IMR-90 (cell line): ENCODE data around the gene PRKAR1B. TPM values are rescaled to one million over a fixed set of nuclear protein-coding genes. Genes with fewer than 3 reads are reported as not detected.

Experiments
- ATAC-seq: fragments of 200-7000 bp; cut with Tn5 transposase; 2 replicates; pipeline ENCODE4 v1.9.1; 2020; ENCODE audit warnings: low read depth, mild to moderate bottlenecking, moderate library complexity
- BruUV-seq: library from RNA; stranded (reverse); fragments of 400-500 nt; replicated peaks from 2 replicates; lab custom pipeline; 2021; lab: Mats Ljungman, UMichigan
- CTCF ChIA-PET: fragments of 300-600 bp; formaldehyde crosslinking; extraction: SDS; loops from one replicate; lab custom pipeline; 2021; ENCODE audit warnings: antibody characterized with exemption; lab: Yijun Ruan, JAX
- POLR2A ChIA-PET: fragments of 300-600 bp; sonication (Branson Sonifier 250); formaldehyde crosslinking; loops from one replicate; lab custom pipeline; 2022; ENCODE audit warnings: antibody characterized with exemption; ENCODE audit not compliant: unreplicated experiment; lab: Charles Lee
- DNase-seq: peaks from one replicate; pipeline ENCODE4 v3.0.0; 2013
- H2AFZ ChIP-seq: replicated peaks from 2 replicates; pipeline ENCODE3; 2013; ENCODE audit warnings: low read length, mild to moderate bottlenecking; ENCODE audit not compliant: poor library complexity
- H2AK5ac ChIP-seq: 2 replicates; pipeline ENCODE4 v1.6.1; 2013; ENCODE audit warnings: low read depth, low read length, inconsistent platforms
- H2AK9ac ChIP-seq: replicated peaks from 2 replicates; pipeline ENCODE3; 2013; ENCODE audit warnings: mild to moderate bottlenecking, low read depth, low read length, moderate library complexity; ENCODE audit not compliant: poor library complexity
- H2BK120ac ChIP-seq: 2 replicates; pipeline ENCODE4 v1.6.1; 2013; ENCODE audit warnings: low read depth, low read length, inconsistent platforms
- H2BK15ac ChIP-seq: 3 replicates; pipeline ENCODE4 v1.6.1; 2013; ENCODE audit warnings: low read depth, low read length, inconsistent platforms
- H2BK20ac ChIP-seq: 2 replicates; pipeline ENCODE4 v1.6.1; 2013; ENCODE audit warnings: low read depth, mild to moderate bottlenecking, inconsistent platforms, low read length, moderate library complexity
- H2BK5ac ChIP-seq: 2 replicates; pipeline ENCODE4 v1.6.1; 2013; ENCODE audit warnings: mild to moderate bottlenecking, low read depth, low read length, inconsistent platforms; ENCODE audit not compliant: poor library complexity, severe bottlenecking
- H3K14ac ChIP-seq: replicated peaks from 2 replicates; pipeline ENCODE4 v1.6.1; 2013; ENCODE audit warnings: low read depth, low read length, inconsistent platforms
- H3K18ac ChIP-seq: 2 replicates; pipeline ENCODE4 v1.6.1; 2013; ENCODE audit warnings: low read depth, low read length, control low read depth
- H3K23ac ChIP-seq: 2 replicates; pipeline ENCODE4 v1.6.1; 2013; ENCODE audit warnings: low read depth, low read length, inconsistent platforms
- H3K27ac ChIP-seq: 2 replicates; pipeline ENCODE4 v1.5.1; 2013; ENCODE audit warnings: mild to moderate bottlenecking, control low read depth, low read length; ENCODE audit not compliant: insufficient read depth
- H3K27me3 ChIP-seq: 2 replicates; pipeline ENCODE4 v1.6.1; 2013; ENCODE audit warnings: low read length; ENCODE audit not compliant: control insufficient read depth, insufficient read depth
- H3K36me3 ChIP-seq: 2 replicates; pipeline ENCODE4 v1.6.1; 2013; ENCODE audit warnings: low read length, mixed read lengths; ENCODE audit not compliant: control insufficient read depth, insufficient read depth
- H3K4ac ChIP-seq: 2 replicates; pipeline ENCODE4 v1.6.1; 2013; ENCODE audit warnings: low read depth, low read length, inconsistent platforms
- H3K4me1 ChIP-seq: 2 replicates; pipeline ENCODE4 v1.6.1; 2013; ENCODE audit warnings: low read length, mixed read lengths; ENCODE audit not compliant: control insufficient read depth, insufficient read depth
- H3K4me2 ChIP-seq: 2 replicates; pipeline ENCODE4 v1.6.1; 2013; ENCODE audit warnings: low read depth, mild to moderate bottlenecking, control low read depth, low read length, moderate library complexity
- H3K4me3 ChIP-seq: 2 replicates; pipeline ENCODE4 v1.5.1; 2013; ENCODE audit warnings: low read depth, mild to moderate bottlenecking, control low read depth, low read length, moderate library complexity; ENCODE audit not compliant: insufficient read depth
- H3K56ac ChIP-seq: 2 replicates; pipeline ENCODE4 v1.6.1; 2013; ENCODE audit warnings: low read length, inconsistent platforms; ENCODE audit not compliant: insufficient read depth; ENCODE audit errors: extremely low read depth
- H3K79me1 ChIP-seq, 2 experiments: 2 replicates each; pipeline ENCODE4 v1.6.1; 2013; ENCODE audit warnings: low read length in 2 of 2, inconsistent platforms in 1 of 2, low read depth in 1 of 2
- H3K9ac ChIP-seq: 2 replicates; pipeline ENCODE4 v1.6.1; 2013; ENCODE audit warnings: low read depth, low read length, control low read depth
- H3K9me1 ChIP-seq: 2 replicates; pipeline ENCODE4 v1.6.1; 2013; ENCODE audit warnings: low read length, inconsistent platforms; ENCODE audit not compliant: insufficient read depth
- H3K9me3 ChIP-seq: 2 replicates; pipeline ENCODE4 v1.6.1; 2013; ENCODE audit warnings: low read length; ENCODE audit not compliant: control insufficient read depth, insufficient read depth
- H4K20me1 ChIP-seq: 2 replicates; pipeline ENCODE4 v1.6.1; 2013; ENCODE audit warnings: low read length, inconsistent platforms; ENCODE audit not compliant: insufficient read depth
- H4K5ac ChIP-seq: 2 replicates; pipeline ENCODE4 v1.6.1; 2013; ENCODE audit warnings: mild to moderate bottlenecking, low read depth, low read length, control low read depth
- H4K8ac ChIP-seq, 2 experiments: 2 replicates each; pipeline ENCODE4 v1.6.1; 2013; ENCODE audit warnings: low read depth in 2 of 2, low read length in 2 of 2, control low read depth in 1 of 2, inconsistent platforms in 1 of 2
- H4K91ac ChIP-seq: 2 replicates; pipeline ENCODE4 v1.6.1; 2013; ENCODE audit warnings: low read depth, low read length, inconsistent platforms; ENCODE audit not compliant: insufficient read depth
- BHLHE40 ChIP-seq: fragments of 150-350 bp; IDR thresholded peaks from 2 replicates; pipeline ENCODE4 v1.6.1; 2016; ENCODE audit warnings: mild to moderate bottlenecking, low read depth, low read length
- CEBPB ChIP-seq: IDR thresholded peaks from 2 replicates; pipeline ENCODE4 v1.6.1; 2012; ENCODE audit warnings: low read depth, low read length, improper control_type of control experiment
- CHD1 ChIP-seq: IDR thresholded peaks from 2 replicates; pipeline ENCODE4 v1.6.1; 2012; ENCODE audit warnings: low read depth, low read length, improper control_type of control experiment
- CTCF ChIP-seq: conservative IDR thresholded peaks from 2 replicates; pipeline ENCODE4 v1.5.1; 2012; ENCODE audit warnings: mild to moderate bottlenecking, low read depth, low read length, improper control_type of control experiment
- ELK1 ChIP-seq: fragments of 150-350 bp; IDR thresholded peaks from 2 replicates; pipeline ENCODE4 v1.6.1; 2016; ENCODE audit warnings: low read depth, mild to moderate bottlenecking, low read length, moderate library complexity, borderline replicate concordance
- FOS ChIP-seq: fragments of 150-350 bp; IDR thresholded peaks from 2 replicates; pipeline ENCODE4 v1.6.1; 2016; ENCODE audit warnings: low read depth, low read length
- MAFK ChIP-seq: IDR thresholded peaks from 2 replicates; pipeline ENCODE4 v1.6.1; 2012; ENCODE audit warnings: low read depth, low read length, improper control_type of control experiment
- MAZ ChIP-seq: IDR thresholded peaks from 2 replicates; pipeline ENCODE4 v1.6.1; 2012; ENCODE audit warnings: low read depth, mild to moderate bottlenecking, low read length, improper control_type of control experiment, moderate library complexity, borderline replicate concordance
- MXI1 ChIP-seq: IDR thresholded peaks from 2 replicates; pipeline ENCODE4 v1.6.1; 2012; ENCODE audit warnings: low read depth, mild to moderate bottlenecking, low read length, moderate library complexity, borderline replicate concordance
- NFE2L2 ChIP-seq: fragments of 150-350 bp; IDR thresholded peaks from 2 replicates; pipeline ENCODE4 v1.6.1; 2016; ENCODE audit warnings: low read depth, mild to moderate bottlenecking, low read length
- POLR2A ChIP-seq: IDR thresholded peaks from 2 replicates; pipeline ENCODE4 v1.6.1; 2012; ENCODE audit warnings: mild to moderate bottlenecking, low read depth, low read length
- RAD21 ChIP-seq: IDR thresholded peaks from 2 replicates; pipeline ENCODE4 v1.6.1; 2012; ENCODE audit warnings: low read length, improper control_type of control experiment
- RCOR1 ChIP-seq: IDR thresholded peaks from 2 replicates; pipeline ENCODE4 v1.6.1; 2012; ENCODE audit warnings: mild to moderate bottlenecking, low read length, improper control_type of control experiment; ENCODE audit not compliant: insufficient replicate concordance
- RFX5 ChIP-seq: IDR thresholded peaks from 2 replicates; pipeline ENCODE4 v1.8.0; 2012; ENCODE audit warnings: low read depth, mild to moderate bottlenecking, low read length, moderate library complexity
- SMC3 ChIP-seq: fragments of 150-350 bp; IDR thresholded peaks from 2 replicates; pipeline ENCODE4 v1.6.1; 2016; ENCODE audit warnings: low read depth, mild to moderate bottlenecking, antibody characterized with exemption, low read length, moderate library complexity
- USF2 ChIP-seq: fragments of 150-350 bp; IDR thresholded peaks from 2 replicates; pipeline ENCODE4 v1.6.1; 2017; ENCODE audit warnings: mild to moderate bottlenecking, antibody characterized with exemption, low read length, low read depth
- WGBS, 2 experiments: methylation state at CpG; one replicate each; pipeline versions ENCODE4 v1.1.5 to v1.1.7; 2013; ENCODE audit warnings: missing lambda C conversion rate in 2 of 2; ENCODE audit not compliant: insufficient read length in 1 of 2; ENCODE audit errors: extremely low coverage in 2 of 2; 5-methylcytosine and 5-hydroxymethylcytosine counted together
- dilution Hi-C: fragments of 300-500 bp; cut with HindIII; formaldehyde crosslinking; loops from one replicate; pipeline ENCODE4 v1.14.3; 2018; ENCODE audit warnings: low sequenced_read_pairs; ENCODE audit not compliant: unreplicated experiment
- in situ Hi-C: fragments of 300-500 bp; cut with MboI; formaldehyde crosslinking; loops from 3 replicates; pipeline ENCODE4 v1.14.3; 2019; ENCODE audit warnings: low sequenced_read_pairs, inconsistent platforms, mixed read lengths
- intact Hi-C: fragments of 100-400 bp; cut with micrococcal nuclease; formaldehyde crosslinking; loops from 2 replicates; pipeline ENCODE4 v1.10.0; 2022
- polyA plus RNA-seq, 3 experiments: library from polyadenylated mRNA; depleted of rRNA; stranded (reverse); fragments of >200 nt; gene quantifications; 2 replicates each; pipeline ENCODE4 v1.2.3, GENCODE V29; 2012; ENCODE audit warnings: low replicate concordance in 1 of 3
- total RNA-seq: library from RNA; depleted of rRNA; stranded (reverse); fragments of >200 nt; gene quantifications from 2 replicates; pipeline ENCODE4 v1.2.3, GENCODE V29; 2012

PRKAR1B gene
- total and polyA plus RNA-seq, 2 of the 4 experiments (the other 2 are of a cell fraction): 15.2 to 20.2 TPM

GRCh38 chr7:507623-508300, 219.3 kb downstream of the PRKAR1B start:
- no peak overlapping the region for H2BK120ac ChIP-seq
- no peak overlapping the region for H2AK5ac ChIP-seq
- H3K56ac ChIP-seq: no peak overlapping the region
- no peaks in the 10 kb centered on the region for H3K9me3 ChIP-seq
- H4K8ac ChIP-seq: no peak overlapping the region
- H2BK15ac ChIP-seq: no peak overlapping the region
- no peak overlapping the region for H3K4ac ChIP-seq
- 0 out of 2 replicates have a peak, but pooled peaks cover 4% of the 10 kb centered on the region for H3K36me3 ChIP-seq
- H3K14ac ChIP-seq: no peak overlapping the region
- dilution Hi-C loops: no loop called here
- H2BK5ac ChIP-seq: no peak overlapping the region
- no peaks in the 10 kb centered on the region for H3K4me1 ChIP-seq
- no peak for DNase-seq
- H3K23ac ChIP-seq: no peak overlapping the region
- no peaks in the 10 kb centered on the region for H3K27me3 ChIP-seq
- no peak overlapping the region for H3K27ac ChIP-seq
- no peak for TF ChIP-seq NFE2L2
- no peak for TF ChIP-seq RFX5
- TF ChIP-seq MXI1: no peak
- no peak for TF ChIP-seq USF2
- TF ChIP-seq MAZ: no peak
- TF ChIP-seq RAD21: no peak
- no peak for TF ChIP-seq RCOR1
- no peak for TF ChIP-seq SMC3
- no peak for TF ChIP-seq MAFK
- no peak for TF ChIP-seq FOS
- TF ChIP-seq BHLHE40: no peak
- TF ChIP-seq ELK1: no peak
- TF ChIP-seq CEBPB: no peak
- TF ChIP-seq CHD1: no peak
- TF ChIP-seq POLR2A: no peak
- no peak for TF ChIP-seq CTCF
- no TSS peak for BruUV-seq
- no peak overlapping the region for H3K18ac ChIP-seq
- POLR2A ChIA-PET: no interaction called here
- WGBS, 2 experiments: 80% methylated on average over 4 of the region's 17 CpGs; no CpG with 5 or more reads in 1 of the 2 experiments
- no peak overlapping the region for H4K91ac ChIP-seq
- no peaks in the 10 kb centered on the region for H3K9me1 ChIP-seq
- no peak overlapping the region for H3K9ac ChIP-seq
- H2AFZ ChIP-seq: no peak overlapping the region
- H3K79me1 ChIP-seq: peaks cover 0 to 2% of the 10 kb centered on the region in 2 experiments; a peak in 2 of 4 replicates
- ATAC-seq: no peak
- H4K20me1 ChIP-seq: no peaks in the 10 kb centered on the region; the same call in 1 of the 2 replicates
- H2BK20ac ChIP-seq: no peak overlapping the region
- no peak overlapping the region for H4K5ac ChIP-seq
- CTCF ChIA-PET: no interaction called here
- no peak overlapping the region for H3K4me3 ChIP-seq
- intact Hi-C loops: no loop called here
- H3K4me2 ChIP-seq: no peak overlapping the region
- in situ Hi-C loops: no loop called here
- H2AK9ac ChIP-seq: no peak overlapping the region
